ENCODE results near the gene SUB1.

SUB1 gene

DNA sequence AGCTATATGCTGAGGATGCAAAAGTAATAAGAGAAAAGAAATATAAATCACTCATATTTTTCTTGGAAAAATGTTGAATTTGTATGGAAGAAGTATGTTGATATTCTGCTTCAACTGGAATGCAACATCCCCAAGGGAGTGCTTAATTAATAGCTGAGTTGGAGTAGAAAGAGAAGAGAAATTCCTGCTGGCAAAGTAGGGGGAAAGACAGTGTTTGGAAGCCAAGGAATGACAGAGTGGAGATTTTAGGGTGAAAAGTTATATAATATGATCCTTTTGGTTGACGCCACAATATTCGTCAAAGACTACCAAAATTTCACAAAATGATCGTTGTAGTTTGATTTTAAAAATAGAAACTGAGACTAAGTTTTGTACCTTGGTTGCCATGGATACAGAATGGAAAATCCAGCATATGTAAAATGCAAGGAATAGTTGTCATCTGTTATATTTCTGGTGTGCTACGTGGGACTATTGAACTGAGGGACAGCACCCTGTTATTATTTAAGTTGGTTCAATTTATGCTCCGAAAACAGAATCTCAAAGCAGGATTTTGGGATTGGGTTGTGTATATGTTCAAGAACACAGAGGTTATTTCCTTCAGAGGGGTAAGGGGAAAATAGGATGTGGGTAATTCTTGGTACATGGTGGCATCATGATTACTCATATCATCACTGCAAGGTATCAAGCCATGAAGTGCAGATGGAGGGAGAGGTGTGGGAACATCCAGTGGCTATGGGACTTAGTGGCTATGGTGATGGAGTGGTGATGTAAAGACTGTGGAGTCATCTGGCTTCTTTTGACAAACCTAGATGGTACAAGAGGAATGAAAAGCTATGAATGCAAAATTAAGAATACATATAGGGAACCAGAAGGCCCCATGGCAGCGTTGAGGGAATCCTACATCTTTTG lies 61.0 kb downstream of the SUB1 start:
- no peak for DNase-seq (ENCODE audit: low read depth)

DNA sequence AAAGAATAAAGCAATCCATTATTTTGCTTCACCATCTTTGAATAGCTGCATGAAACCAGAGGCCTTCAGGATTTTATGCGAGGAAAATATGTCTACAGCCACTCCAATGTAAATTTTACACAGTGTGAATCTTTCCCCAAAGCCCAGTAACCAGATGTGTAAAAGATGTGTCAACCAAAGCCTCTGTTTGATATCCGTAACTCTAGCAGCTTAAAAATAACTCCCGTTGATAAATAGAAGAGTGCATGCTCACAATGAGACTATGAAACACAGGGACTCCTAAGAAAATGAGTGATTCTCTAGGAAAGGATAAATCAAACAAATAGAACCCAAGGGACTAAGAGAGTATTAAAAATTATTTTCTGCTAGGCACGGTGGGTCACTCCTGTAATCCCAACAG lies 65.7 kb downstream of the SUB1 start:
- no peak for DNase-seq (ENCODE audit: low read depth)

DNA sequence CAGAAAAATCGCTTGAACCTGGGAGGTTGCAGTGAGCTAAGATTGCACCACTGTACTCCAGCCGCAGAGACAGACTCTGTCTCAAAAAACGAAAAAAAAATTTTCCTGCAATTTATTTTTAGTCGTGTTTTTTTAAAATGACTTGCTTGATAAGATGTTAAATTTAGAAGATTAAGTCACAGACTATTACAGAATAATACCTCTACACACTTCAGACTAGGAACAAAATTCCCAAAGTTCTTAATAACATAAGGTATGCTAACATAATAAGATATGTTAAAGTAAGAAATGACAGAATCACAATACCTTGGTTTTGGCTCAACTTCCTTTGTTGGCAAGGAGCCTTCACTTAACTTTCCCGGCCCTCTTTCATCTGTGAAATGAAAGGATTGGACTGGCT lies 66.3 kb downstream of the SUB1 start:
- DNase-seq (ENCODE audit: low read depth): no peak
